ENCODE data around the gene SMC3. TPM values are rescaled to one million over a fixed set of nuclear protein-coding genes. Genes with fewer than 3 reads are reported as not detected.

Gene SMC3
- total RNA-seq (2022; extraction: Qiagen RNA extraction; ENCODE audit: low read depth): 31.2 to 70.4 TPM (median 47.8 TPM) in 5 replicates

GRCh38 chr10:110567201-110568054, at the start of gene SMC3:
TSS of gene SMC3 (plus strand) at chr10:110567695. CDS start at chr10:110567817, 122 bp downstream.

GRCh38 chr10:110643653-110644597, 76.4 kb downstream of the SMC3 start, which contains the start of gene RBM20:
TSS of gene RBM20 (plus strand) at chr10:110644336. CDS start at chr10:110644455, 119 bp downstream.

Other genes with a start within 250 kb of the SMC3 start
- 81.4 to 140 TPM (median 122 TPM) in 5 replicates for gene DUSP5, start 69.8 kb upstream of the SMC3 start, total RNA-seq (2022; extraction: Qiagen RNA extraction; ENCODE audit: low read depth)
- 1.4 to 1.8 TPM (median 1.6 TPM) in 5 replicates for gene RBM20, start 76.6 kb downstream of the SMC3 start, total RNA-seq (2022; extraction: Qiagen RNA extraction; ENCODE audit: low read depth)